Measurements from ENCODE around the gene LRRTM4. TPM values are rescaled to one million over a fixed set of nuclear protein-coding genes. Genes with fewer than 3 reads are reported as not detected.

The LRRTM4 gene
- total and polyA plus RNA-seq, 2 donors (not counting 1 experiment from before 2014, with no cell fraction given) = not detected

DNA sequence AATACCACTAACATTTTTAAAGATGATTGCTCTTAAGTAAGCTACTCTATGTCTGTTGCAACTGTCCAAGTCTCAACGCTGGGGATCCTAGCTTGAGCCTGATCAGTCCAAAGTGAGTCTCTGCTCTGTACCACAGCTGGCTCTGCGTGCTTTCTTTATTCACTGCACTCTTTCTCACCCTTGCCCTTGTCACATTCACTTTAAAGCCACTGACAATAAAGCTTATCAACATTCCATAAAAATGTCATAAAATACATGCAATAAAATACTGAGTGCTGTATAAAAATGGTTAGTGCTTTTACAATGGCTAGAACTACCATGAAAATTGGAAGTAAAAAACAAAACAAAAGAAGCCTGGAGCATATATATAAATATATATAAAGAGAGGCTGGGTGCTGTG, 45.5 kb upstream of the LRRTM4 start:
- H3K4me2 ChIP-seq (replicated peaks; ENCODE audit: low read depth, low read length, poor library complexity, severe bottlenecking) = no peak overlapping the region
- no peaks in the 10 kb centered on the region for H3K27me3 Mint-ChIP-seq
- no peaks in the 10 kb centered on the region for H3K4me1 Mint-ChIP-seq
- DNase-seq (no peak), ATAC-seq (ENCODE audit: low read depth) (no peak)
- no peak overlapping the region for H3K4me3 Mint-ChIP-seq
- peaks cover 7% of the 10 kb centered on the region for H3K9me3 Mint-ChIP-seq (ENCODE audit: insufficient read depth)
- no peaks in the 10 kb centered on the region for H3K36me3 ChIP-seq (replicated peaks in 1 of 2; ENCODE audit: control extremely low read depth in 1 of 2, control insufficient read depth in 1 of 2, extremely low read depth in 1 of 2, insufficient read depth in 2 of 2, low read length in 1 of 2)
- H3K27ac ChIP-seq (ENCODE audit: low read length in 2 of 2) = no peak overlapping the region
- no peaks in the 10 kb centered on the region for H3K9me3 ChIP-seq (ENCODE audit: control extremely low read depth in 1 of 3, control insufficient read depth in 2 of 3, insufficient read depth in 1 of 3, low read length in 2 of 3)
- no peaks in the 10 kb centered on the region for H4K20me1 ChIP-seq (ENCODE audit: control insufficient read depth, insufficient read depth, low read length, poor library complexity, severe bottlenecking)
- no peak overlapping the region for H3K4me3 ChIP-seq (ENCODE audit: control extremely low read depth in 1 of 5, extremely low read depth in 1 of 5, insufficient read depth in 1 of 5, low read depth in 2 of 5, low read length in 4 of 5)
- 71% methylated on average over 2 of the region's 2 CpGs for WGBS (ENCODE audit: insufficient coverage)
- TF ChIP-seq EZH2 (IDR thresholded peaks at IDR 0.05; ENCODE audit: borderline replicate concordance, insufficient read depth, low read depth, low read length, poor library complexity, severe bottlenecking) = no peak
- TF ChIP-seq, protein P1, sequence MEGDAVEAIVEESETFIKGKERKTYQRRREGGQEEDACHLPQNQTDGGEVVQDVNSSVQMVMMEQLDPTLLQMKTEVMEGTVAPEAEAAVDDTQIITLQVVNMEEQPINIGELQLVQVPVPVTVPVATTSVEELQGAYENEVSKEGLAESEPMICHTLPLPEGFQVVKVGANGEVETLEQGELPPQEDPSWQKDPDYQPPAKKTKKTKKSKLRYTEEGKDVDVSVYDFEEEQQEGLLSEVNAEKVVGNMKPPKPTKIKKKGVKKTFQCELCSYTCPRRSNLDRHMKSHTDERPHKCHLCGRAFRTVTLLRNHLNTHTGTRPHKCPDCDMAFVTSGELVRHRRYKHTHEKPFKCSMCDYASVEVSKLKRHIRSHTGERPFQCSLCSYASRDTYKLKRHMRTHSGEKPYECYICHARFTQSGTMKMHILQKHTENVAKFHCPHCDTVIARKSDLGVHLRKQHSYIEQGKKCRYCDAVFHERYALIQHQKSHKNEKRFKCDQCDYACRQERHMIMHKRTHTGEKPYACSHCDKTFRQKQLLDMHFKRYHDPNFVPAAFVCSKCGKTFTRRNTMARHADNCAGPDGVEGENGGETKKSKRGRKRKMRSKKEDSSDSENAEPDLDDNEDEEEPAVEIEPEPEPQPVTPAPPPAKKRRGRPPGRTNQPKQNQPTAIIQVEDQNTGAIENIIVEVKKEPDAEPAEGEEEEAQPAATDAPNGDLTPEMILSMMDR (IDR thresholded peaks at IDR 0.05) = no peak
- no peak overlapping the region for H3K27ac Mint-ChIP-seq
- intact Hi-C loops (cut with micrococcal nuclease) = no loop called here
- H3K79me2 ChIP-seq (ENCODE audit: control insufficient read depth, insufficient read depth, low read length) = no peaks in the 10 kb centered on the region
- ChIA-PET POLR2A (no interaction called here), CTCF (no interaction called here)
- no peaks in the 10 kb centered on the region for H3K4me1 ChIP-seq (ENCODE audit: control insufficient read depth in 2 of 2, insufficient read depth in 2 of 2, low read length in 2 of 2)
- no peak overlapping the region for H3K9ac ChIP-seq (ENCODE audit: low read length)
- H3K27me3 ChIP-seq (replicated peaks in 1 of 4; ENCODE audit: control extremely low read depth in 1 of 4, control insufficient read depth in 3 of 4, insufficient read depth in 4 of 4, low read length in 3 of 4) = no peaks in the 10 kb centered on the region
- H2AFZ ChIP-seq (ENCODE audit: insufficient read depth, low read depth, low read length, poor library complexity, severe bottlenecking) = no peak overlapping the region

DNA sequence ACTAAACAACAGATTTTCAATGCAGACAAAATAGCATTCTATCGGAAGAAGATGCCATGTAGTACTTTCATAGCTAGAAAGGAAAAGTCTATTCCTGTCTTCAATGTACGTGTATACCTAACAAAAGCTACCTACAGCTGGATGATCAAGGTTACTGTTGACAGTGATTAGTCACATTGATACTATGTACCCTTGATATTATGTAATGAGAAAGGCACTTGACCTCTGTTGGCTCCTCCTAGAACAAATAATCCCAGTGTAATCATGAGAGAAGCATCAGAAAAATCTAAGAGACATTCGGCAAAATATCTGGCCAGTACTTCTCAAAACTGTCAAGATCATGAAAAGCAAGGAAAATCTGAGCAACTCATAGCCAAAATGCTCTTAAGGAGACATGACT, 44.4 kb upstream of the LRRTM4 start:
- TF ChIP-seq, protein P1 (IDR thresholded peaks at IDR 0.05) = no peak
- TF ChIP-seq EZH2 (IDR thresholded peaks at IDR 0.05; ENCODE audit: borderline replicate concordance, insufficient read depth, low read depth, low read length, poor library complexity, severe bottlenecking) = no peak
- Histone ChIP-seq H2AFZ (ENCODE audit: insufficient read depth, low read depth, low read length, poor library complexity, severe bottlenecking) (no peak overlapping the region), H3K4me3 (ENCODE audit: control extremely low read depth in 1 of 5, extremely low read depth in 1 of 5, insufficient read depth in 1 of 5, low read depth in 2 of 5, low read length in 4 of 5) (no peak overlapping the region), H3K27ac (ENCODE audit: low read length in 2 of 2) (no peak overlapping the region), H3K9ac (ENCODE audit: low read length) (no peak overlapping the region), H3K4me1 (ENCODE audit: control insufficient read depth in 2 of 2, insufficient read depth in 2 of 2, low read length in 2 of 2) (no peaks in the 10 kb centered on the region), H3K36me3 (replicated peaks in 1 of 2; ENCODE audit: control extremely low read depth in 1 of 2, control insufficient read depth in 1 of 2, extremely low read depth in 1 of 2, insufficient read depth in 2 of 2, low read length in 1 of 2) (no peaks in the 10 kb centered on the region), H3K27me3 (replicated peaks in 1 of 4; ENCODE audit: control extremely low read depth in 1 of 4, control insufficient read depth in 3 of 4, insufficient read depth in 4 of 4, low read length in 3 of 4) (no peaks in the 10 kb centered on the region), H3K79me2 (ENCODE audit: control insufficient read depth, insufficient read depth, low read length) (no peaks in the 10 kb centered on the region), H4K20me1 (ENCODE audit: control insufficient read depth, insufficient read depth, low read length, poor library complexity, severe bottlenecking) (no peaks in the 10 kb centered on the region), H3K9me3 (ENCODE audit: control extremely low read depth in 1 of 3, control insufficient read depth in 2 of 3, insufficient read depth in 1 of 3, low read length in 2 of 3) (no peaks in the 10 kb centered on the region), H3K4me2 (replicated peaks; ENCODE audit: low read depth, low read length, poor library complexity, severe bottlenecking) (no peak overlapping the region)
- Mint-ChIP-seq H3K9me3 (ENCODE audit: insufficient read depth) (peaks cover 7% of the 10 kb centered on the region), H3K27ac (no peak overlapping the region), H3K4me1 (no peaks in the 10 kb centered on the region), H3K4me3 (no peak overlapping the region), H3K27me3 (no peaks in the 10 kb centered on the region)
- ChIA-PET POLR2A (no interaction called here), CTCF (no interaction called here)
- intact Hi-C loops (cut with micrococcal nuclease) = no loop called here
- 80% methylated on average over 1 of the region's 3 CpGs for WGBS (ENCODE audit: insufficient coverage)
- DNase-seq (no peak), ATAC-seq (ENCODE audit: low read depth) (no peak)
